K562 (cell line): ENCODE data around the gene PTPN14.

ENCODE experiments used
- CAMTA2 ChIP-seq: fragments of 250-450 bp; sonication (Bioruptor Pico); conservative IDR thresholded peaks from 2 replicates; pipeline ENCODE4 v1.5.1; 2022
- ELF4 ChIP-seq: fragments of 450-650 bp; formaldehyde crosslinking; IDR thresholded peaks from 2 replicates; pipeline ENCODE4 v1.4.0; 2022; ENCODE audit warnings: missing genetic modification characterization
- FOXM1 ChIP-seq, 2 experiments: fragments of 450-650 bp in 1 of 2; sonication (generic) in 1 of 2; formaldehyde crosslinking in 1 of 2; IDR thresholded peaks; 2 replicates each; pipeline versions ENCODE4 v1.6.1 to v1.9.0; 2017 to 2022; ENCODE audit warnings: low read depth in 2 of 2, mild to moderate bottlenecking in 2 of 2, missing genetic modification reagents in 1 of 2, moderate library complexity in 1 of 2
- JUN ChIP-seq, 2 experiments: sonication (generic) in 1 of 2; formaldehyde crosslinking in 1 of 2; IDR thresholded peaks; 2 replicates each; pipeline versions ENCODE4 v1.6.1 to v1.8.0; 2012 to 2022; ENCODE audit warnings: borderline replicate concordance in 2 of 2, mild to moderate bottlenecking in 2 of 2, improper control_type of control experiment in 1 of 2, low read depth in 1 of 2, low read length in 1 of 2, missing genetic modification reagents in 1 of 2
- PHF20 ChIP-seq: fragments of 450-650 bp; IDR thresholded peaks from 2 replicates; pipeline ENCODE4 v1.6.1; 2018; ENCODE audit not compliant: partially characterized antibody
- ZBTB17 ChIP-seq: fragments of 450-650 bp; formaldehyde crosslinking; IDR thresholded peaks from 2 replicates; pipeline ENCODE4 v1.4.0; 2020; ENCODE audit warnings: mild to moderate bottlenecking
- ZFX ChIP-seq: sonication (generic); formaldehyde crosslinking; IDR thresholded peaks from 2 replicates; pipeline ENCODE4 v1.8.0; 2022; ENCODE audit warnings: mild to moderate bottlenecking, missing genetic modification reagents, moderate library complexity
- TF ChIP-seq, protein P1 (sequence below), 3 experiments: IDR thresholded peaks in 2 of 3; conservative IDR thresholded peaks in 1 of 3; 2 replicates each; pipeline ENCODE4 v1.5.1; 2011 to 2012; ENCODE audit warnings: low read length in 3 of 3, mild to moderate bottlenecking in 3 of 3, control low read depth in 2 of 3, improper control_type of control experiment in 1 of 3, inconsistent platforms in 1 of 3, low read depth in 1 of 3, mixed read lengths in 1 of 3, moderate library complexity in 1 of 3; ENCODE audit not compliant: insufficient read depth in 2 of 3

- TF ChIP-seq FOXM1 (IDR thresholded peaks at IDR 0.05; ENCODE audit: low read depth) (no peak), FOXM1 (CRISPR knock-in tag; IDR thresholded peaks at IDR 0.05; ENCODE audit: low read depth) (no peak), ZFX (no peak), CAMTA2 (CRISPR knock-in tag) (no peak), JUN (IDR thresholded peaks at IDR 0.05; ENCODE audit: borderline replicate concordance, low read depth, low read length) (no peak), JUN (CRISPR knock-in tag; IDR thresholded peaks at IDR 0.05; ENCODE audit: borderline replicate concordance) (no peak), ELF4 (CRISPR knock-in tag) (no peak), ZBTB17 (CRISPR knock-in tag) (no peak), PHF20 (no peak)
- TF ChIP-seq, protein P1, sequence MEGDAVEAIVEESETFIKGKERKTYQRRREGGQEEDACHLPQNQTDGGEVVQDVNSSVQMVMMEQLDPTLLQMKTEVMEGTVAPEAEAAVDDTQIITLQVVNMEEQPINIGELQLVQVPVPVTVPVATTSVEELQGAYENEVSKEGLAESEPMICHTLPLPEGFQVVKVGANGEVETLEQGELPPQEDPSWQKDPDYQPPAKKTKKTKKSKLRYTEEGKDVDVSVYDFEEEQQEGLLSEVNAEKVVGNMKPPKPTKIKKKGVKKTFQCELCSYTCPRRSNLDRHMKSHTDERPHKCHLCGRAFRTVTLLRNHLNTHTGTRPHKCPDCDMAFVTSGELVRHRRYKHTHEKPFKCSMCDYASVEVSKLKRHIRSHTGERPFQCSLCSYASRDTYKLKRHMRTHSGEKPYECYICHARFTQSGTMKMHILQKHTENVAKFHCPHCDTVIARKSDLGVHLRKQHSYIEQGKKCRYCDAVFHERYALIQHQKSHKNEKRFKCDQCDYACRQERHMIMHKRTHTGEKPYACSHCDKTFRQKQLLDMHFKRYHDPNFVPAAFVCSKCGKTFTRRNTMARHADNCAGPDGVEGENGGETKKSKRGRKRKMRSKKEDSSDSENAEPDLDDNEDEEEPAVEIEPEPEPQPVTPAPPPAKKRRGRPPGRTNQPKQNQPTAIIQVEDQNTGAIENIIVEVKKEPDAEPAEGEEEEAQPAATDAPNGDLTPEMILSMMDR (IDR thresholded peaks at IDR 0.05 in 2 of 3, conservative IDR thresholded peaks at IDR 0.05 in 1 of 3; ENCODE audit: insufficient read depth in 2 of 3, low read depth in 1 of 3, low read length in 3 of 3): no peak
Measured at GRCh38 chr1:214545293-214545692, 6.1 kb downstream of the PTPN14 start.
